Adrenal gland (tissue), 12 donors: ENCODE data around the gene FGF14. TPM values are rescaled to one million over a fixed set of nuclear protein-coding genes. Genes with fewer than 3 reads are reported as not detected.

Experiments
- DNase-seq, 7 donors: peaks; one replicate each; pipeline ENCODE4 v3.0.0-alpha.2; 2019 to 2020
- H3K27ac ChIP-seq, 5 donors: fragments of 200-600 bp; sonication (generic) in 4 of 5; 1 replicate in 3 of 5; 2 replicates in 2 of 5; pipeline versions ENCODE4 v1.5.1 to v1.8.0; 2016 to 2020; ENCODE audit warnings: mild to moderate bottlenecking in 1 of 5
- H3K27me3 ChIP-seq: fragments of 200-600 bp; 2 replicates; pipeline ENCODE4 v1.8.0; 2021
- H3K36me3 ChIP-seq, 2 donors: fragments of 200-600 bp; replicated peaks in 1 of 2; 1 replicate in 1 of 2; 2 replicates in 1 of 2; pipeline versions ENCODE4 v1.5.1 to v1.8.0; 2018 to 2022
- H3K4me1 ChIP-seq, 2 donors: fragments of 200-600 bp; replicated peaks in 1 of 2; 1 replicate in 1 of 2; 2 replicates in 1 of 2; pipeline versions ENCODE4 v1.5.1 to v1.8.0; 2018 to 2021
- H3K4me3 ChIP-seq, 4 donors: fragments of 200-600 bp; sonication (generic) in 3 of 4; one replicate each; pipeline ENCODE4 v1.5.1; 2016 to 2018
- H3K9me3 ChIP-seq, 3 donors: fragments of 200-600 bp; sonication (generic) in 1 of 3; replicated peaks in 1 of 3; 1 replicate in 2 of 3; 2 replicates in 1 of 3; pipeline versions ENCODE4 v1.5.1 to v1.8.0; 2016 to 2021
- CTCF ChIP-seq, 6 experiments: fragments of 450-650 bp in 4 of 6; fragments of 200-600 bp in 2 of 6; sonication (generic) in 1 of 6; IDR thresholded peaks; 1 replicate in 5 of 6; 2 replicates in 1 of 6; pipeline versions ENCODE4 v1.5.1 to v1.8.0; 2016 to 2021; ENCODE audit warnings: antibody characterized with exemption in 6 of 6, mild to moderate bottlenecking in 2 of 6, moderate library complexity in 1 of 6
- POLR2A ChIP-seq, 2 donors: fragments of 450-650 bp; IDR thresholded peaks; one replicate each; pipeline ENCODE4 v1.6.1; 2017; ENCODE audit warnings: antibody characterized with exemption in 2 of 2, mild to moderate bottlenecking in 2 of 2, moderate library complexity in 1 of 2
- WGBS, 4 donors: extraction: QIAGEN DNeasy Blood & Tissue Kit in 2 of 4; methylation state at CpG; one replicate each; pipeline versions ENCODE4 v1.1.5 to v1.1.7; 2013 to 2017; 5-methylcytosine and 5-hydroxymethylcytosine counted together
- intact Hi-C, 2 donors: fragments of 100-400 bp; cut with DNase I; formaldehyde crosslinking; loops; one replicate each; pipeline versions ENCODE4 v1.14.1 to v1.15.0; 2022 to 2023
- polyA plus RNA-seq, 3 donors: library from polyadenylated mRNA; stranded (reverse); fragments of 200-250 nt in 2 of 3; fragments of 350-450 nt in 1 of 3; fragmentation: Illumina TruSeq in 1 of 3; extraction: RNeasy Lipid Tissue Mini Kit (QIAGEN cat#74804) in 1 of 3; gene quantifications; one replicate each; pipeline ENCODE4 v1.2.3, GENCODE V29; 2013 to 2014
- total RNA-seq, 9 donors: library from RNA; depleted of rRNA in 4 of 9; stranded (reverse); fragments of >200 nt in 4 of 9; fragments of 120-200 nt in 1 of 9; fragmentation: NEBNext Ultra II Directional in 1 of 9; extraction: Animal tissue kit (Norgen Biotek cat#: 25700) in 1 of 9; gene quantifications; one replicate each; pipeline versions ENCODE4 v1.1.0 to v1.2.4, GENCODE V29; 2013 to 2023
- donor health status: healthy with polysubstance abuse.
- donor health status: Bipolar disorder and iron deficiency.
- donor health status: DM: yes; HTN: yes; CAD: no.
- donor health status: DM: no; HTN: no; CAD: no.
- donor health status: DM: no; HTN: no; CAD: no.
- donor health status: DM: yes; HTN: yes; CAD: no.

FGF14 gene
- total and polyA plus RNA-seq, 12 donors: 0.32 to 9.3 (median 2.8) TPM; not detected in 2

- H3K27ac ChIP-seq: peak overlapping the region in 3 of 5 donors; percentile 9 to 72 (median 66)
- intact Hi-C loops: no loop called here
- 1 to 2% (median 2%) methylated on average over 20 to 72 of the region's 72 CpGs for WGBS, 4 donors
These were observed 7.4 kb downstream of the FGF14 start for GRCh38 chr13:102394158-102395053.

GRCh38 chr13:102392481-102393209 lies 9.2 kb downstream of the FGF14 start:
- Histone ChIP-seq H3K4me1 (peaks cover 3 to 5% of the 10 kb centered on the region in 2 donors), H3K36me3 (no peaks in the 10 kb centered on the region), H3K4me3 (no peak overlapping the region), H3K9me3 (no peaks in the 10 kb centered on the region), H3K27ac (no peak overlapping the region), H3K27me3 (no peaks in the 10 kb centered on the region)
- no peak for DNase-seq
- no peak for TF ChIP-seq POLR2A (IDR thresholded peaks at IDR 0.05)
- no peak for TF ChIP-seq CTCF (IDR thresholded peaks at IDR 0.05)
- WGBS, 4 donors: 79 to 83% (median 81%) methylated on average over 7 of the region's 7 CpGs
- intact Hi-C loops: no loop called here

More at GRCh38 chr13:102394158-102395053, 7.4 kb downstream of the FGF14 start:
- H3K9me3 ChIP-seq: no peaks in the 10 kb centered on the region
- peak; percentile 91 to 97 (median 94) for DNase-seq
- TF ChIP-seq CTCF (IDR thresholded peaks at IDR 0.05): no peak
- no peaks in the 10 kb centered on the region for H3K36me3 ChIP-seq
- H3K4me1 ChIP-seq: peaks cover 3 to 5% of the 10 kb centered on the region in 2 donors
- H3K4me3 ChIP-seq: peak overlapping the region; percentile 53 to 81 (median 77)
- H3K27me3 ChIP-seq: no peaks in the 10 kb centered on the region

- WGBS, 4 donors: 47 to 68% (median 65%) methylated on average over 5 of the region's 5 CpGs
- DNase-seq: no peak
- Histone ChIP-seq H3K27ac (no peak overlapping the region), H3K27me3 (no peaks in the 10 kb centered on the region), H3K36me3 (no peaks in the 10 kb centered on the region), H3K9me3 (no peaks in the 10 kb centered on the region), H3K4me3 (no peak overlapping the region), H3K4me1 (no peaks in the 10 kb centered on the region)
- TF ChIP-seq CTCF (IDR thresholded peaks at IDR 0.05) (no peak), POLR2A (IDR thresholded peaks at IDR 0.05) (no peak)
- intact Hi-C loops: no loop called here
These were observed 15.4 kb downstream of the FGF14 start for GRCh38 chr13:102386461-102386860.

- 50 to 72% (median 69%) methylated on average over 1 of the region's 1 CpG for WGBS, 4 donors
- H3K27ac ChIP-seq: no peak overlapping the region
- DNase-seq: no peak
- H3K9me3 ChIP-seq: no peaks in the 10 kb centered on the region
- no peaks in the 10 kb centered on the region for H3K4me1 ChIP-seq
- no peaks in the 10 kb centered on the region for H3K27me3 ChIP-seq
- no peaks in the 10 kb centered on the region for H3K36me3 ChIP-seq
- intact Hi-C loops: no loop called here
- no peak overlapping the region for H3K4me3 ChIP-seq
- TF ChIP-seq POLR2A (IDR thresholded peaks at IDR 0.05) (no peak), CTCF (IDR thresholded peaks at IDR 0.05) (no peak)
These were observed 21.8 kb downstream of the FGF14 start for GRCh38 chr13:102380012-102380411.
